LNCAP (cell line): ENCODE measurements around the gene TSPYL6.

Experiments used
- TF ChIP-seq, protein P1 (sequence below): fragments of 450-650 bp; IDR thresholded peaks from 2 replicates; pipeline ENCODE4 v1.5.1; 2017; ENCODE audit warnings: mild to moderate bottlenecking

TSPYL6 gene

GRCh38 chr2:54227798-54228197 lies 28.2 kb downstream of the TSPYL6 start:
- TF ChIP-seq, protein P1, sequence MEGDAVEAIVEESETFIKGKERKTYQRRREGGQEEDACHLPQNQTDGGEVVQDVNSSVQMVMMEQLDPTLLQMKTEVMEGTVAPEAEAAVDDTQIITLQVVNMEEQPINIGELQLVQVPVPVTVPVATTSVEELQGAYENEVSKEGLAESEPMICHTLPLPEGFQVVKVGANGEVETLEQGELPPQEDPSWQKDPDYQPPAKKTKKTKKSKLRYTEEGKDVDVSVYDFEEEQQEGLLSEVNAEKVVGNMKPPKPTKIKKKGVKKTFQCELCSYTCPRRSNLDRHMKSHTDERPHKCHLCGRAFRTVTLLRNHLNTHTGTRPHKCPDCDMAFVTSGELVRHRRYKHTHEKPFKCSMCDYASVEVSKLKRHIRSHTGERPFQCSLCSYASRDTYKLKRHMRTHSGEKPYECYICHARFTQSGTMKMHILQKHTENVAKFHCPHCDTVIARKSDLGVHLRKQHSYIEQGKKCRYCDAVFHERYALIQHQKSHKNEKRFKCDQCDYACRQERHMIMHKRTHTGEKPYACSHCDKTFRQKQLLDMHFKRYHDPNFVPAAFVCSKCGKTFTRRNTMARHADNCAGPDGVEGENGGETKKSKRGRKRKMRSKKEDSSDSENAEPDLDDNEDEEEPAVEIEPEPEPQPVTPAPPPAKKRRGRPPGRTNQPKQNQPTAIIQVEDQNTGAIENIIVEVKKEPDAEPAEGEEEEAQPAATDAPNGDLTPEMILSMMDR, result no peak

DNA sequence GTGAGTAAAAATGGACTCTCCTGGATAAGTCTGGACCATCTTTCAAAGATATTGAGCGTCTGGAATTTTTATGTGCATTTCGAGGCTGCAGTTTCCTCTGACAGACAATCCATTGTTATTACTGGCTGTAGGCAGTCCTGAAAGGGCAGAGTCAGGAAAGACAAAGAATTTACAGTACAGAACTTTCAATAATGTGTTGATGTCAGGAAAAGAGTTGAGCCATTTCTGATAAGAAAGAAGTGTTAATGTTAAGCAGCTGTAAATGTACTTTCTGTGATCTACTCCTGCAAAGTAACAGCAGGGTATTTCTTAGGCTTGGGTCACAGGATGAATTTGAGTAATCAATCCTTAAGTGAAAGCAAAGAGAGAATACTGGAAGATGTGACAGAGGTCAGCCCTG lies 29.8 kb downstream of the TSPYL6 start:
- TF ChIP-seq, protein P1, result no peak

- TF ChIP-seq, protein P1, result no peak
Observed at GRCh38 chr2:54224997-54225396, 31.0 kb downstream of the TSPYL6 start.

- TF ChIP-seq, protein P1, result no peak
Observed at GRCh38 chr2:54213082-54213481, 42.9 kb downstream of the TSPYL6 start.

DNA sequence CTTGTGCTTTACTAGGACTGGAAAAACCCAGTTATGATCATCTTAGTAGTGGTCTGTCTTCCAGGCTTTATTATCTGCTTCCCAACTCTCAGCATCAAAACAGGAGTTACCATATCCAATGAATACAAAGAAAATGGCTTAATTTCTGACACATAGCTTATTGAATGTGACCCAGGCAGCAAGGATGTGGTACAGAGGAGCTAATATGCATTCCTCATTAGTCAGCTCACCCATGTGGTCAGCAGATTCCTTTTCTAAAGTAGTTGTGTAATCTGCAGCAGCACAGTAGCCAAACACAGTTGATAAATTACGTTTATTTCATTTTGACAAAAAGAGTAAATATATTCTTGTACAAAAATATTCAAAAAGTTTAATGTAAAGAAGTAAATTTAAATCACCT lies 43.6 kb downstream of the TSPYL6 start:
- TF ChIP-seq, protein P1, result no peak

DNA sequence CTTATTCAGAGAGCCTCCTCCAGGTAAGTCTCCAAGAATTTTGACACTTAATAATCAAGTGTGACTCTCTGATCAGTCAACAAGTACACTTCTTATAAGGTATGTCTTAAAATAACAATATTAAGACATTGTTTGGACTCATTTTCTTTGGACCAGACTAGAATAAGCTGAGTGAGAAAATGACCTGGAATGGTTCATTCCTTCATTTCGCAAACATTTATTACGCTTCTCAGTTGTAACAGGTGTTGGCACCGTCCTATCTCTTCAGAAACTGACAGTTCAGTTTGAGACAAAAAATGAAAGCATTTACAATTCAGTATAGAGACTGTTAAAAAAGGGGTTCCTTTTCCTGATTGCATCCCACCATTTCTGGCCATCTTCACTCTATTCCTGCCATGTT lies 46.6 kb downstream of the TSPYL6 start:
- TF ChIP-seq, protein P1, result no peak

DNA sequence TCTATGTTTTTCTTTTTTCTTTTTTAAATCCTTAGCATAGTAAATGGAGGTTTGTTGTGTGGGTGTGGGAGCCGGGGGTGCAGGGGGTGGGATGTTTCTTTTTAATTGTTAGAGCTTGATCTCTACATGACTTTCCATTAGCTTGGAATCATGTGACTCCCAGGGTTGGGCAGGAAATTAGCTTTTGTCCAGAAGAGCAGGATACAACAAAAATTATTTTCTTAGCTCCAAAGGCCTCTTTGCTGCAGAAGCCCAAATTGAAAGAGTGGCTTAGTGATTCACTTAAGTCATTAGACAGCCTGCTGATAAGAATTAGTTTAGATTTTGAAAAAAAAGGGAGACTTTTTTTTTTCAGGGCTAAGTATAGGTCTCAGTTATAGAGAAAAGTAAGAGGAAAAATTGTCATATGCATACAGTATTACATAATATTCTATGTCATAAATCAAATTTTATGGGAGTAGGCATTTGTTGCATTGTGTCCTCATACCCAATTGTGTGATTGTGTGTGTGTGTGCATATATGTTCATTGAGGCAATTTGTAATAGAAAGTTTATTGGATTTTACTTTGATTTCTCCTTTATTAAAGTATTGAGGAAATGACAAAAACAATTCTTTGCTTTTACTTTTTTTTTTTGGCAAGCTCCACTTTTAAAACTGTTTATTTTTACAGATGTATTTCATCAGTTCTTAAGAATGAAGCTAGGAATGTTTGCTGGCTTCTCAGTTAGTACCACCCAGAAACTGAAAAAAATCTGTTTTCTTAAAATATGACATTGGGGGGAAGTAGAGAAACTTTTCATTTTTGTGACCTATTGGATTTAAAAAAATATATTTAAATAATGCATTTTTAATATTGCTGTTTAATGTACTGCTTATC lies 47.4 kb downstream of the TSPYL6 start:
- TF ChIP-seq, protein P1, result no peak
